GM19035 (cell line): ENCODE measurements around the gene HCK.

Experiments
- ATAC-seq: cut with Tn5 transposase; IDR thresholded peaks from one replicate; pipeline ENCODE4 v1.9.1; 2021; ENCODE audit not compliant: unreplicated experiment

The HCK gene

GRCh38 chr20:32057656-32058184 is 5.7 kb downstream of the HCK start:
- no peak for ATAC-seq

- ATAC-seq, result no peak
Observed at GRCh38 chr20:32059189-32059588, 7.1 kb downstream of the HCK start.

- no peak for ATAC-seq
Observed at GRCh38 chr20:32062776-32063170, 10.7 kb downstream of the HCK start.

GRCh38 chr20:32063695-32064094 is 11.7 kb downstream of the HCK start:
- ATAC-seq, result no peak

GRCh38 chr20:32064667-32065066 is 12.6 kb downstream of the HCK start:
- no peak for ATAC-seq

GRCh38 chr20:32067234-32067821 is 15.3 kb downstream of the HCK start:
- no peak for ATAC-seq

- ATAC-seq, result no peak
Observed at GRCh38 chr20:32068174-32068573, 16.1 kb downstream of the HCK start.

- ATAC-seq, result no peak
Observed at GRCh38 chr20:32069711-32070110, 17.7 kb downstream of the HCK start.

GRCh38 chr20:32070282-32070681 is 18.2 kb downstream of the HCK start:
- no peak for ATAC-seq

- ATAC-seq, result no peak
Observed at GRCh38 chr20:32070690-32071213, 18.7 kb downstream of the HCK start.

GRCh38 chr20:32071395-32072167 is 19.5 kb downstream of the HCK start:
- ATAC-seq, result no peak

- no peak for ATAC-seq
Observed at GRCh38 chr20:32072168-32072750, 20.2 kb downstream of the HCK start.

DNA sequence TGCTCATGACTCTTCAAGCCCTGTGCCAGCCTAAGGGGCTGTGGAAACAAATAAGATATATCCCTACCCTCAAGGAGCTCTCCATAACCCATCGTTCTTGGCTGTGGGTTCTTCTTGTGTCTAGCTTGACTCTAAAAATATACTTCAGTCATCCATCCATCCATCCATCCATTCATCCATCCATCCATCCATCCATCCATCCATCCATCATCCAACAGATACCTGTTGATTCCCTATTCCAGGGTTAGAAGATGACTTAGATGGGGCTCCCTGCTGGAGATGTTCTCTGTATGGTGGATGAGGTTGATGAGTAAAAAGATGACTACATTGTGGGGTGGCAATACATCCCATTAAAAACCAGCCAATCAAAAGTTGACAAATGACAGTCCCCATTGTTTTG is 23.5 kb downstream of the HCK start:
- no peak for ATAC-seq

DNA sequence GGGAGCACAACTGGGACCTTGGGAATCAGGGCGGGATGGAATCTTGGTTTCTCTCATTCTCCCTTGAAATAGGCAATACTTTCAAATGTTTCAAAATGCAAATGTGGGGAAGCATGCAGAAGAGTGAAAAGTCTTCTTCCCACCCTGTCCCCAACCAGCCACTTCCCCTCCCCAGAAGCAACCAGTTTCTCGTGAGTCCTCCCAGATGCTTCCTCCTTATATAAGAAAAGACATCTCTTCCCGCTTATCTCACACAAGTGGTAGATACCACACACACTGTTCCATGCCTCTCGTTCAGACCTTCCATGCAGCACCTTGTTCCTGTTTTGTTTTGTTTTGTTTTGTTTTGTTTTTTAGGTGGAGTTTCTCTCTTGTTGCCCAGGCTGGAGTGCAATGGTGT is 25.1 kb downstream of the HCK start:
- no peak for ATAC-seq

GRCh38 chr20:32078322-32078721 is 26.3 kb downstream of the HCK start:
- ATAC-seq, result no peak

- ATAC-seq, result no peak
Observed at GRCh38 chr20:32078791-32079190, 26.7 kb downstream of the HCK start.

- no peak for ATAC-seq
Observed at GRCh38 chr20:32079655-32080109, 27.6 kb downstream of the HCK start.

- ATAC-seq, result no peak
Observed at GRCh38 chr20:32080783-32081182, 28.7 kb downstream of the HCK start.

- no peak for ATAC-seq
Observed at GRCh38 chr20:32083469-32083868, 31.4 kb downstream of the HCK start.

DNA sequence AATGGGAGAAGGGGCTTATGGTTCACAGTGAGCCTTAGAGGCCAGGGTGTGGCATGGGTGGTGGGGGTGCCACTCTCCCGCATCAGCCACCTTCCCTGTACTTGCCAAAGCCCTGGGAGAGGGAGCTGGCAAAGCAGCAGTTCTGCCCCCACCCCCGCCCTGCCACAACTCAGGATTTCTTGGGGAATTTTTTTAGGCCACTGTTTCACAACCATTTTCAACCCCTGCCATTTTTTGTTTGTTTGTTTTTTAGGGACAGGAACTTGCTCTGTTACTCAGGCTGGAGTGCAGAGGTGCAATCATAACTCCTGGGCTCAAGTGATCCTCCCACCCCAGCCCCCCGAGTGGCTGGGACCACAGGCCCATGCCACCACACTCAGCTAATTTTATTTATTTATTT is 35.0 kb downstream of the HCK start:
- ATAC-seq, result no peak

- ATAC-seq, result no peak
Observed at GRCh38 chr20:32088759-32089158, 36.7 kb downstream of the HCK start.
